HG03432 (cell line): Measurements from ENCODE around the gene MAPKAPK3.
A peak's percentile ranks its signal among the peaks of the same experiment; 100 is the strongest.

ENCODE experiments used
- ATAC-seq: cut with Tn5 transposase; IDR thresholded peaks from one replicate; pipeline ENCODE4 v1.9.1; 2021; ENCODE audit warnings: mild to moderate bottlenecking, moderate library complexity; ENCODE audit not compliant: unreplicated experiment

Gene MAPKAPK3

GRCh38 chr3:50617096-50617791 is at the start of gene MAPKAPK3:
TSS of gene MAPKAPK3 (plus strand) at chr3:50617151. CDS start at chr3:50617566, 415 bp downstream.
- ATAC-seq = peak; percentile 23

- peak; percentile 82 for ATAC-seq
These were observed 49.4 kb upstream of the MAPKAPK3 start, which contains the start of gene C3orf18 for GRCh38 chr3:50567386-50568167. TSS of gene C3orf18 (minus strand) at chr3:50567747. CDS start at chr3:50565699, 2,048 bp downstream.

- peak; percentile 68 for ATAC-seq
These were observed 47.8 kb upstream of the MAPKAPK3 start, which contains the start of gene HEMK1 for GRCh38 chr3:50568947-50569749. TSS of gene HEMK1 (plus strand) at chr3:50569522. CDS start at chr3:50571105, 1,583 bp downstream.

GRCh38 chr3:50570508-50571279 is 46.3 kb upstream of the MAPKAPK3 start:
- ATAC-seq = no peak

GRCh38 chr3:50571486-50571885 is 45.5 kb upstream of the MAPKAPK3 start:
- no peak for ATAC-seq

- ATAC-seq = no peak
These were observed 44.8 kb upstream of the MAPKAPK3 start for GRCh38 chr3:50572158-50572557.

GRCh38 chr3:50572801-50573371 is 44.1 kb upstream of the MAPKAPK3 start:
- no peak for ATAC-seq

GRCh38 chr3:50573566-50574443 is 43.1 kb upstream of the MAPKAPK3 start:
- ATAC-seq = no peak

GRCh38 chr3:50574444-50574831 is 42.5 kb upstream of the MAPKAPK3 start:
- ATAC-seq = no peak

- ATAC-seq = no peak
These were observed 41.6 kb upstream of the MAPKAPK3 start for GRCh38 chr3:50575372-50575771.

GRCh38 chr3:50577348-50577747 is 39.6 kb upstream of the MAPKAPK3 start:
- ATAC-seq = no peak

GRCh38 chr3:50580683-50581458 is 36.1 kb upstream of the MAPKAPK3 start:
- no peak for ATAC-seq

GRCh38 chr3:50581459-50581842 is 35.5 kb upstream of the MAPKAPK3 start:
- no peak for ATAC-seq

GRCh38 chr3:50582083-50582482 is 34.9 kb upstream of the MAPKAPK3 start:
- ATAC-seq = no peak

- no peak for ATAC-seq
These were observed 33.1 kb upstream of the MAPKAPK3 start for GRCh38 chr3:50583897-50584296.

- ATAC-seq = no peak
These were observed 32.6 kb upstream of the MAPKAPK3 start for GRCh38 chr3:50584391-50584790.

GRCh38 chr3:50585919-50586762 is 30.8 kb upstream of the MAPKAPK3 start:
- ATAC-seq = no peak

- no peak for ATAC-seq
These were observed 30.2 kb upstream of the MAPKAPK3 start for GRCh38 chr3:50586763-50587070.
